GM06990 (cell line): ENCODE data around the gene KRTAP10-6.
"Not testable (repeated sequence)": the region's sequence is repeated elsewhere in the genome, so short reads cannot be mapped to it uniquely, and the experiment has no call there.

Source experiments
- DNase-seq: peaks from one replicate; pipeline ENCODE4 v3.0.0-alpha.2; 2011; ENCODE audit not compliant: insufficient read length; ENCODE audit errors: extremely low read depth
- H3K27me3 ChIP-seq: replicated peaks from 2 replicates; pipeline ENCODE4 v1.6.0; 2011; ENCODE audit warnings: low read length; ENCODE audit not compliant: control insufficient read depth, insufficient read depth
- H3K36me3 ChIP-seq: 2 replicates; pipeline ENCODE4 v1.5.1; 2011; ENCODE audit warnings: low read length; ENCODE audit not compliant: control insufficient read depth, insufficient read depth
- H3K4me3 ChIP-seq: replicated peaks from 2 replicates; pipeline ENCODE4 v1.5.1; 2011; ENCODE audit warnings: low read depth, mild to moderate bottlenecking, control low read depth, low read length
- CTCF ChIP-seq: IDR thresholded peaks from 2 replicates; pipeline ENCODE4 v1.5.1; 2011; ENCODE audit warnings: low read length, control low read depth, mild to moderate bottlenecking, inconsistent platforms; ENCODE audit not compliant: insufficient read depth, poor library complexity, severe bottlenecking

Gene KRTAP10-6

GRCh38 chr21:44551340-44551961 is 40.9 kb downstream of the KRTAP10-6 start, which contains the start of gene KRTAP10-2:
Gene KRTAP10-2 (minus strand): TSS chr21:44551505. CDS start chr21:44551458, 47 bp downstream.
- no peak within 1 kb of the TSS for H3K4me3 ChIP-seq
- no peaks in the 10 kb centered on the region; the same call in 1 of the 2 replicates for H3K27me3 ChIP-seq
- no peak for TF ChIP-seq CTCF
- DNase-seq, result no peak
- H3K36me3 ChIP-seq, result no peaks in the 10 kb centered on the region

GRCh38 chr21:44550807-44551206 is 41.5 kb downstream of the KRTAP10-6 start:
- no peak for DNase-seq
- Histone ChIP-seq H3K36me3 (no peaks in the 10 kb centered on the region), H3K4me3 (no peak overlapping the region), H3K27me3 (no peaks in the 10 kb centered on the region; the same call in 1 of the 2 replicates)
- no peak for TF ChIP-seq CTCF

GRCh38 chr21:44550285-44550684 is 42.0 kb downstream of the KRTAP10-6 start:
- not testable (repeated sequence) for H3K4me3 ChIP-seq, H3K36me3 ChIP-seq, H3K27me3 ChIP-seq, DNase-seq

- DNase-seq, result no peak
- Histone ChIP-seq H3K27me3 (no peaks in the 10 kb centered on the region; the same call in 1 of the 2 replicates), H3K36me3 (no peaks in the 10 kb centered on the region), H3K4me3 (no peak overlapping the region)
- no peak for TF ChIP-seq CTCF
Observed at GRCh38 chr21:44549525-44550211, 42.6 kb downstream of the KRTAP10-6 start.

- Histone ChIP-seq H3K4me3 (no peak overlapping the region), H3K27me3 (no peaks in the 10 kb centered on the region; the same call in 1 of the 2 replicates), H3K36me3 (no peaks in the 10 kb centered on the region)
- DNase-seq, result no peak
- no peak for TF ChIP-seq CTCF
Observed at GRCh38 chr21:44548922-44549321, 43.4 kb downstream of the KRTAP10-6 start.

GRCh38 chr21:44548381-44548780 is 43.9 kb downstream of the KRTAP10-6 start:
- Histone ChIP-seq H3K4me3 (no peak overlapping the region), H3K27me3 (no peaks in the 10 kb centered on the region; the same call in 1 of the 2 replicates), H3K36me3 (no peaks in the 10 kb centered on the region)
- TF ChIP-seq CTCF, result no peak
- no peak for DNase-seq
